ENCODE data around the gene MRPS31.
"Not testable (repeated sequence)": the region's sequence is repeated elsewhere in the genome, so short reads cannot be mapped to it uniquely, and the experiment has no call there.

Gene MRPS31

DNA sequence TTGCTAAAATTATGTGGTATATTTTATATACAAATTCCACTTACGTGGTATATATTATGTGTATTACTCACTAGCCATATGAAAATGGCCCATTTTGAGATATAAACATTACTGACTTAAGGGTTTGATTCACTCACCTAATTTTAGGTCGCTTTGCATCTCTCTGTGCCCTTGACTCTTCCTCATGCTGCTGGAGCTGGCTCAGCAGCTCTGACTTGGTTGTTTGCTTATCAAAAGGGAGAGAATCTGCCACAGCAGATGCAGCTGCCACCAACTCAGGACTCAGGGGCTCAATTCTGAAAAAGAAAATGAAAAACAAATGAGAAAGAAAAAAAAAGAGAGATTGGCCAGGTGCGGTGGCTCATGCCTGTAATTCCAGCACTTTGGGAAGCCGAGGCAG, 12.2 kb downstream of the MRPS31 start:
- no peak for DNase-seq

GRCh38 chr13:40756042-40756441, 14.9 kb downstream of the MRPS31 start:
- no peak for DNase-seq

DNA sequence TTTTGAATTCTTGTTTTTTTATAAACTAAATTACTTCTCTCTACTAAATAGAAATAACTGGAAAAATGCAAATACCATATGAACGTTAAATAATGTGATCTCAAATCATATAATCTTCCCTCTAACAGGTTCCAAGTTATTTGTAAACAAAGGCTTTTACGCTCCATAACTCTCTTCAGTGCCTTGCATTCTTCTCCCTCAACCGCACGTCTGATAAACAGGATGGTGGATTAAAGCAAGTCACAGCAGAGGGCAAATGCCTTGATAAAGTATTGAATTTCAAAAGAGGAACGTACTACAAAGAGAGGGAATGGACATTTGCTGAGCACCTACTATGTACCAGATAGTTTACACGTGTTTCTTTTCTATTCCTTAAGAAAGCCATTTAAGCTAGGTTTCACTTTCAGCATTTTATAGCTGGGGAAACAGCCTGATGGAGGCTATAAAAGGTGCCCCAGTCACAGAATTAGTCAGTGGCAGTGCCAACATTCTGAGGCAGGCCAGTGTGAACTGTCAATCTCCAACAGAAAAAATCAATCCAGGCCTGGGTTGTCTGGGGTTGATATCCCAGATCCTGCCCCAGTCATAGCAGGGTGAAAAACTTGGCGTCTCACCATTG, 15.8 kb downstream of the MRPS31 start:
- no peak for DNase-seq

DNA sequence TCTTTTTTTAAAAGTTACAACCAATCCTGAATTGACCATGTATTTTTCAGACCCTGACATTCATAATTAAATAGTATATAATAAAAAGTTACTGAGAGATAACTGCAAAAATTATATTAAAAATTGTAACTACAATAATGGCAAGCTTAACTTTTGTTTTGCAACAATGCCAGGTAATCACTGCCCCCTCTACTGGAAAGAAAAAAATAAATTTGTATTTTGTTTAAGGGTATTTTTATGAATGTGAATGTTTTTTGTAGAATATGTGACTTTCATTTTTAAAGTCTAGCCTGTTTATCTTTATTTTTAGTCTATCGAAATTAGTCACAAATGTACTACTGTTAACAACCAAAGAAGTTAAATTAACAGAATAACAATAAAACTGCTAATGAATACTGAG, 21.7 kb downstream of the MRPS31 start:
- DNase-seq = no peak

DNA sequence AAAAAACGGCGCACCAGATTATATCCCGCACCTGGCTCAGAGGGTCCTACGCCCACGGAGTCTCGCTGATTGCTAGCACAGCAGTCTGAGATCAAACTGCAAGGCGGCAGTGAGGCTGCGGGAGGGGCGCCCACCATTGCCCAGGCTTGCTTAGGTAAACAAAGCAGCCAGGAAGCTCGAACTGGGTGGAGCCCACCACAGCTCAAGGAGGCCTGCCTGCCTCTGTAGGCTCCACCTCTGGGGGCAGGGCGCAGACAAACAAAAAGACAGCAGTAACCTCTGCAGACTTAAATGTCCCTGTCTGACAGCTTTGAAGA, 35.8 kb downstream of the MRPS31 start:
- DNase-seq = not testable (repeated sequence)

- not testable (repeated sequence) for DNase-seq
Observed at GRCh38 chr13:40734536-40735231, 36.3 kb downstream of the MRPS31 start.

- DNase-seq = no peak
Observed at GRCh38 chr13:40732658-40733057, 38.3 kb downstream of the MRPS31 start.

GRCh38 chr13:40728595-40728994, 42.4 kb downstream of the MRPS31 start:
- DNase-seq = no peak

DNA sequence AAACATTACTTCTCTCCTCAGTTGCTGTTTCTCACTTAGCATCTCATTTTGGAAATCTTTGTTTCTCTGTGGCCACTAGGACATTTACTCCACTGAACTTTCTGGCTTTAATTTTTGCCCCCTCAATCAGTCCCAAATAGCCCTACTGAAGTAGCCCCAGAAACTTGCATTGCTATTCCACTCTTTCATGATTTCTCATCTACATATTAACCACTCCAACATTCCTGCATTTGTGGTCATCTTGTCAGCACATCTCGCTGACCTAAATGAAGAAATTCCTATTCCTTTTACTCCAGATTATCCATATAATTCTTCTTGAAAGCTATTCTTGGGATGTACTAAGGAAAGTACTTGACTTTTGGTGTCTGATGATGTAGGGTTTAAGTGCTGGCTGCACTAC, 56.6 kb downstream of the MRPS31 start:
- DNase-seq = not testable (repeated sequence)

- DNase-seq = no peak
Observed at GRCh38 chr13:40706439-40706838, 64.6 kb downstream of the MRPS31 start.

DNA sequence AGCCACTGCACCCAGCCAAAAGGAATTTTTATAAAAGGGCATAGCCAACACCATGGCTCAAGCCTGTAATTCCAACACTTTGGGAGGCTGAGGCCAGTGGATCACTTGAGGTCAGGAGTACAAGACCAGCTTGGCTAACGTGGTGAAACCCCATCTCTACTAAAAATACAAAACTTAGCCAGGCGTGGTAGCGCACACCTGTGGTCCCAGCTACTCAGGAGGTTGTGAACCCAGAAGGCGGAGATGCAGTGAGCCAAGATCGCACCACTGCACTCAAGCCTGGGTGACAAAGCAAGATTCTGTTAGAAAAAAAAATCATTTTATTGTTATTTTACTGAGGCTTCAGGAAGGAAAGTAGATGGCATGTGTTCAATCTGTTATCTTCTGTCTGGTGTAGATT, 73.3 kb downstream of the MRPS31 start:
- no peak for DNase-seq

DNA sequence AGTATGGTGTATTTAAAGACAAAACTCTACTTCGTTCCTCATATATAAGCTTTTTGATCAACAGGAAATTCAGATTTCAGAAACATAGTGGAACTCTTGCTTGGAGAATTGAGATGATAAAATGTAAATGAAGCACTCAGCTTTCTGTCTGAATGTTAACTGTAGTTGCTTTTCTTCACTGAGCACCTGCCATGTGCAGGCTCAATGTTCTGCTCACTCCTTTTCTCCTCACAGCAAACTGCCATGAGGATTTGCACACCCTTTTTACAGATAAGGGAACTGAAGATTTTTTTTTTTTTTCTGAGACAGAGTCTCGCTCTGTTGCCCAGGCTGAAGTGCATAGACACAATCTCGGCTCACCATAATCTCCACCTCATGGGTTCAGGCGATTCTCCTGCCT, 76.6 kb downstream of the MRPS31 start:
- no peak for DNase-seq

- DNase-seq = no peak
Observed at GRCh38 chr13:40692946-40693345, 78.0 kb downstream of the MRPS31 start.

GRCh38 chr13:40688781-40689180, 82.2 kb downstream of the MRPS31 start:
- no peak for DNase-seq

GRCh38 chr13:40682449-40683240, 88.3 kb downstream of the MRPS31 start:
- DNase-seq = no peak

GRCh38 chr13:40681341-40682146, 89.4 kb downstream of the MRPS31 start:
- DNase-seq = no peak

- no peak for DNase-seq
Observed at GRCh38 chr13:40680659-40681323, 90.2 kb downstream of the MRPS31 start.

GRCh38 chr13:40679480-40679985, 91.5 kb downstream of the MRPS31 start:
- DNase-seq = no peak
